Ishikawa (cell line): ENCODE measurements around the gene FOXP2.

Experiments
- CEBPB ChIP-seq: IDR thresholded peaks from 2 replicates; pipeline ENCODE4 v1.6.1; 2012
- CREB1 ChIP-seq: IDR thresholded peaks from 2 replicates; pipeline ENCODE4 v1.6.1; 2012; ENCODE audit warnings: low read depth
- EGR1 ChIP-seq: IDR thresholded peaks from 2 replicates; pipeline ENCODE4 v1.6.1; 2012
- EP300 ChIP-seq: IDR thresholded peaks from 2 replicates; pipeline ENCODE4 v1.6.1; 2012; ENCODE audit warnings: borderline replicate concordance
- FOXM1 ChIP-seq: IDR thresholded peaks from 2 replicates; pipeline ENCODE4 v1.6.1; 2012; ENCODE audit warnings: low read depth, borderline replicate concordance
- MAX ChIP-seq: IDR thresholded peaks from 2 replicates; pipeline ENCODE4 v1.6.1; 2012
- NFIC ChIP-seq: IDR thresholded peaks from 2 replicates; pipeline ENCODE4 v1.6.1; 2012
- RAD21 ChIP-seq: IDR thresholded peaks from 2 replicates; pipeline ENCODE4 v1.6.1; 2012; ENCODE audit warnings: low read depth
- REST ChIP-seq: IDR thresholded peaks from 2 replicates; pipeline ENCODE4 v1.6.1; 2012; ENCODE audit warnings: low read depth, mild to moderate bottlenecking
- TAF1 ChIP-seq: IDR thresholded peaks from 2 replicates; pipeline ENCODE4 v1.6.1; 2012; ENCODE audit warnings: low read depth, mild to moderate bottlenecking
- TCF12 ChIP-seq: IDR thresholded peaks from 2 replicates; pipeline ENCODE4 v1.6.1; 2012; ENCODE audit warnings: low read depth
- TEAD4 ChIP-seq: IDR thresholded peaks from 2 replicates; pipeline ENCODE4 v1.6.1; 2012
- USF1 ChIP-seq: IDR thresholded peaks from 2 replicates; pipeline ENCODE4 v1.6.1; 2012
- YY1 ChIP-seq: IDR thresholded peaks from 2 replicates; pipeline ENCODE4 v1.6.1; 2012; ENCODE audit warnings: low read depth
- ZBTB7A ChIP-seq: IDR thresholded peaks from 2 replicates; pipeline ENCODE4 v1.6.1; 2012; ENCODE audit warnings: low read depth

Gene FOXP2

GRCh38 chr7:114460021-114460420 lies 45.4 kb downstream of the FOXP2 start:
- TF ChIP-seq MAX (no peak), TCF12 (no peak), EP300 (no peak)

- no peak for TF ChIP-seq ZBTB7A
- no peak for TF ChIP-seq TCF12
- TF ChIP-seq REST = no peak
- TF ChIP-seq TEAD4 = no peak
- TF ChIP-seq TAF1 = no peak
- TF ChIP-seq RAD21 = no peak
- no peak for TF ChIP-seq USF1
- no peak for TF ChIP-seq YY1
- TF ChIP-seq EGR1 = no peak
- no peak for TF ChIP-seq EP300
- TF ChIP-seq CREB1 = no peak
- no peak for TF ChIP-seq CEBPB
- no peak for TF ChIP-seq FOXM1
- TF ChIP-seq NFIC = no peak
These were observed 52.3 kb downstream of the FOXP2 start for GRCh38 chr7:114466917-114467316.

- TF ChIP-seq RAD21 (no peak), EGR1 (no peak), CEBPB (no peak), YY1 (no peak), CREB1 (no peak), REST (no peak), TCF12 (no peak), EP300 (no peak), MAX (no peak), TAF1 (no peak), FOXM1 (no peak), USF1 (no peak), ZBTB7A (no peak), TEAD4 (no peak), NFIC (no peak)
These were observed 54.2 kb downstream of the FOXP2 start for GRCh38 chr7:114468844-114469243.

- no peak for TF ChIP-seq NFIC
- no peak for TF ChIP-seq YY1
- TF ChIP-seq TAF1 = no peak
- no peak for TF ChIP-seq EGR1
- no peak for TF ChIP-seq CREB1
- no peak for TF ChIP-seq REST
- no peak for TF ChIP-seq CEBPB
- TF ChIP-seq FOXM1 = no peak
- TF ChIP-seq MAX = no peak
- no peak for TF ChIP-seq USF1
- no peak for TF ChIP-seq TCF12
- no peak for TF ChIP-seq RAD21
- TF ChIP-seq ZBTB7A = no peak
- TF ChIP-seq EP300 = no peak
- no peak for TF ChIP-seq TEAD4
These were observed 58.4 kb downstream of the FOXP2 start for GRCh38 chr7:114472896-114473512.
